Measurements from ENCODE around the gene SLIT3.

DNA sequence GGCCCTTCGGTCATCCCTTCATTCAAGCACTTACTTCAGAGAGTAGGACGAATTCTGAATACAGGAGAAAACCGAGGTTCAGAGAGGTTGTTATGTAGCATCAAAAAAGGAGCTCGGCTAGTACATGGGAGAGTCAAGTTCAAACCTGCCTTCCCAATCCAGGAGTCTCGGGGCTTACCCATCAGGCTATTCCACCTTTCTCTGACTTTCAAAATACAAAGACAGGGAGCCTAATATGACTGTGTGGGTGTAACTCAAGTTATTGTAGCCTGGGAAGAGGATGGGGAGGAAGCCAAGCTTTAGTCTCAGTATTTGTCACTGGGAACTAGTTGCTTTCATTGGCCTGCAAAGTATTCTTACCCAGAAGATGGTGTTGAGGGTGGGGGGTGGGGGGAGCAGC lies 447.0 kb downstream of the SLIT3 start:
- TF ChIP-seq POLR2AphosphoS5 (IDR thresholded peaks at IDR 0.05; ENCODE audit: insufficient read depth in 1 of 2, low read depth in 1 of 2): no peak
- TF ChIP-seq, protein P1, sequence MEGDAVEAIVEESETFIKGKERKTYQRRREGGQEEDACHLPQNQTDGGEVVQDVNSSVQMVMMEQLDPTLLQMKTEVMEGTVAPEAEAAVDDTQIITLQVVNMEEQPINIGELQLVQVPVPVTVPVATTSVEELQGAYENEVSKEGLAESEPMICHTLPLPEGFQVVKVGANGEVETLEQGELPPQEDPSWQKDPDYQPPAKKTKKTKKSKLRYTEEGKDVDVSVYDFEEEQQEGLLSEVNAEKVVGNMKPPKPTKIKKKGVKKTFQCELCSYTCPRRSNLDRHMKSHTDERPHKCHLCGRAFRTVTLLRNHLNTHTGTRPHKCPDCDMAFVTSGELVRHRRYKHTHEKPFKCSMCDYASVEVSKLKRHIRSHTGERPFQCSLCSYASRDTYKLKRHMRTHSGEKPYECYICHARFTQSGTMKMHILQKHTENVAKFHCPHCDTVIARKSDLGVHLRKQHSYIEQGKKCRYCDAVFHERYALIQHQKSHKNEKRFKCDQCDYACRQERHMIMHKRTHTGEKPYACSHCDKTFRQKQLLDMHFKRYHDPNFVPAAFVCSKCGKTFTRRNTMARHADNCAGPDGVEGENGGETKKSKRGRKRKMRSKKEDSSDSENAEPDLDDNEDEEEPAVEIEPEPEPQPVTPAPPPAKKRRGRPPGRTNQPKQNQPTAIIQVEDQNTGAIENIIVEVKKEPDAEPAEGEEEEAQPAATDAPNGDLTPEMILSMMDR (IDR thresholded peaks at IDR 0.05): no peak
